ENCODE results near the gene PPM1D.
"Not testable (repeated sequence)": the region's sequence is repeated elsewhere in the genome, so short reads cannot be mapped to it uniquely, and the experiment has no call there.

The PPM1D gene

GRCh38 chr17:60641810-60642220 is 41.8 kb downstream of the PPM1D start:
- Mint-ChIP-seq H3K36me3 (ENCODE audit: low read depth) (peaks cover 70% of the 10 kb centered on the region), H3K27me3 (no peaks in the 10 kb centered on the region), H3K9me3 (no peaks in the 10 kb centered on the region), H3K4me1 (ENCODE audit: low read depth) (peaks cover 18% of the 10 kb centered on the region), H3K4me3 (no peak overlapping the region), H3K27ac (no peak overlapping the region)
- intact Hi-C loops (cut with micrococcal nuclease) = loop anchor here (5.0 kb wide), 1 partner anchor 115 kb away; the partner anchor contains the start of gene APPBP2

GRCh38 chr17:60645918-60646523 is 46.0 kb downstream of the PPM1D start:
- Mint-ChIP-seq H3K4me1 (ENCODE audit: low read depth) (peaks cover 24% of the 10 kb centered on the region), H3K9me3 (no peaks in the 10 kb centered on the region), H3K27ac (no peak overlapping the region), H3K36me3 (ENCODE audit: low read depth) (peaks cover 65% of the 10 kb centered on the region), H3K27me3 (no peaks in the 10 kb centered on the region), H3K4me3 (no peak overlapping the region)
- intact Hi-C loops (cut with micrococcal nuclease) = no loop called here

GRCh38 chr17:60646701-60647100 is 46.7 kb downstream of the PPM1D start:
- no peaks in the 10 kb centered on the region for H3K27me3 Mint-ChIP-seq
- H3K9me3 Mint-ChIP-seq = no peaks in the 10 kb centered on the region
- H3K27ac Mint-ChIP-seq = no peak overlapping the region
- peaks cover 67% of the 10 kb centered on the region for H3K36me3 Mint-ChIP-seq (ENCODE audit: low read depth)
- peaks cover 17% of the 10 kb centered on the region for H3K4me1 Mint-ChIP-seq (ENCODE audit: low read depth)
- intact Hi-C loops (cut with micrococcal nuclease) = no loop called here
- H3K4me3 Mint-ChIP-seq = no peak overlapping the region

- Mint-ChIP-seq H3K4me1 (ENCODE audit: low read depth) (peaks cover 23% of the 10 kb centered on the region), H3K27me3 (no peaks in the 10 kb centered on the region), H3K36me3 (ENCODE audit: low read depth) (peaks cover 73% of the 10 kb centered on the region), H3K4me3 (no peak overlapping the region), H3K27ac (no peak overlapping the region), H3K9me3 (no peaks in the 10 kb centered on the region)
- intact Hi-C loops (cut with micrococcal nuclease) = no loop called here
Measured at GRCh38 chr17:60647705-60648104, 47.7 kb downstream of the PPM1D start.

GRCh38 chr17:60652454-60653247 is 52.7 kb downstream of the PPM1D start:
- intact Hi-C loops (cut with micrococcal nuclease) = no loop called here
- no peak overlapping the region for H3K4me3 Mint-ChIP-seq
- no peaks in the 10 kb centered on the region for H3K27me3 Mint-ChIP-seq
- no peak overlapping the region for H3K27ac Mint-ChIP-seq
- H3K4me1 Mint-ChIP-seq (ENCODE audit: low read depth) = peaks cover 21% of the 10 kb centered on the region
- no peaks in the 10 kb centered on the region for H3K9me3 Mint-ChIP-seq
- peaks cover 88% of the 10 kb centered on the region for H3K36me3 Mint-ChIP-seq (ENCODE audit: low read depth)

- intact Hi-C loops (cut with micrococcal nuclease) = no loop called here
- H3K27me3 Mint-ChIP-seq = no peaks in the 10 kb centered on the region
- H3K4me1 Mint-ChIP-seq (ENCODE audit: low read depth) = peaks cover 21% of the 10 kb centered on the region
- H3K9me3 Mint-ChIP-seq = no peaks in the 10 kb centered on the region
- H3K36me3 Mint-ChIP-seq (ENCODE audit: low read depth) = peaks cover 81% of the 10 kb centered on the region
- no peak overlapping the region for H3K4me3 Mint-ChIP-seq
- H3K27ac Mint-ChIP-seq = no peak overlapping the region
Measured at GRCh38 chr17:60653569-60653968, 53.6 kb downstream of the PPM1D start.

GRCh38 chr17:60656499-60656898 is 56.5 kb downstream of the PPM1D start:
- Mint-ChIP-seq H3K4me1 (ENCODE audit: low read depth) (peaks cover 20% of the 10 kb centered on the region), H3K36me3 (ENCODE audit: low read depth) (peaks cover 71% of the 10 kb centered on the region), H3K9me3 (no peaks in the 10 kb centered on the region), H3K27ac (no peak overlapping the region), H3K27me3 (no peaks in the 10 kb centered on the region), H3K4me3 (no peak overlapping the region)
- intact Hi-C loops (cut with micrococcal nuclease) = no loop called here

GRCh38 chr17:60659156-60659555 is 59.2 kb downstream of the PPM1D start:
- Mint-ChIP-seq H3K9me3 (no peaks in the 10 kb centered on the region), H3K27me3 (no peaks in the 10 kb centered on the region), H3K4me3 (no peak overlapping the region), H3K36me3 (ENCODE audit: low read depth) (peaks cover 70% of the 10 kb centered on the region), H3K27ac (peak overlapping the region; percentile 42), H3K4me1 (ENCODE audit: low read depth) (peaks cover 6% of the 10 kb centered on the region)
- intact Hi-C loops (cut with micrococcal nuclease) = no loop called here

GRCh38 chr17:60661489-60661888 is 61.5 kb downstream of the PPM1D start:
- H3K36me3 Mint-ChIP-seq (ENCODE audit: low read depth) = peaks cover 67% of the 10 kb centered on the region
- intact Hi-C loops (cut with micrococcal nuclease) = no loop called here
- H3K27me3 Mint-ChIP-seq = no peaks in the 10 kb centered on the region
- no peaks in the 10 kb centered on the region for H3K9me3 Mint-ChIP-seq
- peaks cover 6% of the 10 kb centered on the region for H3K4me1 Mint-ChIP-seq (ENCODE audit: low read depth)
- no peak overlapping the region for H3K4me3 Mint-ChIP-seq
- no peak overlapping the region for H3K27ac Mint-ChIP-seq

- H3K27ac Mint-ChIP-seq = no peak overlapping the region
- H3K4me1 Mint-ChIP-seq (ENCODE audit: low read depth) = peaks cover 17% of the 10 kb centered on the region
- no peak overlapping the region for H3K4me3 Mint-ChIP-seq
- no peaks in the 10 kb centered on the region for H3K9me3 Mint-ChIP-seq
- H3K36me3 Mint-ChIP-seq (ENCODE audit: low read depth) = peaks cover 55% of the 10 kb centered on the region
- no peaks in the 10 kb centered on the region for H3K27me3 Mint-ChIP-seq
- intact Hi-C loops (cut with micrococcal nuclease) = no loop called here
Measured at GRCh38 chr17:60664022-60664421, 64.0 kb downstream of the PPM1D start.

GRCh38 chr17:60665602-60666001 is 65.6 kb downstream of the PPM1D start:
- no peak overlapping the region for H3K27ac Mint-ChIP-seq
- H3K9me3 Mint-ChIP-seq = no peaks in the 10 kb centered on the region
- H3K36me3 Mint-ChIP-seq (ENCODE audit: low read depth) = peaks cover 41% of the 10 kb centered on the region
- H3K4me1 Mint-ChIP-seq (ENCODE audit: low read depth) = peaks cover 12% of the 10 kb centered on the region
- H3K4me3 Mint-ChIP-seq = no peak overlapping the region
- intact Hi-C loops (cut with micrococcal nuclease) = no loop called here
- H3K27me3 Mint-ChIP-seq = no peaks in the 10 kb centered on the region

- intact Hi-C loops (cut with micrococcal nuclease); H3K4me3 Mint-ChIP-seq; H3K9me3 Mint-ChIP-seq; H3K27me3 Mint-ChIP-seq; H3K27ac Mint-ChIP-seq: not testable (repeated sequence)
- Mint-ChIP-seq H3K4me1 (ENCODE audit: low read depth) (peaks cover 12% of the 10 kb centered on the region), H3K36me3 (ENCODE audit: low read depth) (peaks cover 19% of the 10 kb centered on the region)
Measured at GRCh38 chr17:60668741-60669140, 68.7 kb downstream of the PPM1D start.

- Mint-ChIP-seq H3K4me1 (ENCODE audit: low read depth) (peaks cover 14% of the 10 kb centered on the region), H3K9me3 (peaks cover 10% of the 10 kb centered on the region), H3K4me3 (no peak overlapping the region), H3K27me3 (no peaks in the 10 kb centered on the region), H3K36me3 (ENCODE audit: low read depth) (no peaks in the 10 kb centered on the region), H3K27ac (no peak overlapping the region)
- intact Hi-C loops (cut with micrococcal nuclease) = no loop called here
Measured at GRCh38 chr17:60671482-60671881, 71.5 kb downstream of the PPM1D start.

GRCh38 chr17:60674637-60675036 is 74.6 kb downstream of the PPM1D start:
- H3K27me3 Mint-ChIP-seq; H3K4me3 Mint-ChIP-seq; intact Hi-C loops (cut with micrococcal nuclease); H3K27ac Mint-ChIP-seq: not testable (repeated sequence)
- H3K9me3 Mint-ChIP-seq = peaks cover 10% of the 10 kb centered on the region
- H3K36me3 Mint-ChIP-seq (ENCODE audit: low read depth) = peaks cover 17% of the 10 kb centered on the region
- H3K4me1 Mint-ChIP-seq (ENCODE audit: low read depth) = peaks cover 20% of the 10 kb centered on the region

Data from dendritic cell treated with granulocyte-macrophage colony-stimulating factor and Interleukin-4, amounts not matched to agents 40 ng/mL and 50 ng/mL, for 4 days (primary cell).